Left ventricle myocardium superior (tissue), 1 donor: ENCODE results near the gene GOLGA6L7. TPM values are rescaled to one million over a fixed set of nuclear protein-coding genes. Genes with fewer than 3 reads are reported as not detected.
A peak's percentile ranks its signal among the peaks of the same experiment; 100 is the strongest.
"Not testable (repeated sequence)": the region's sequence is repeated elsewhere in the genome, so short reads cannot be mapped to it uniquely, and the experiment has no call there.

ENCODE experiments used
- ATAC-seq: fragments of 200-7000 bp; cut with Tn5 transposase; one replicate; pipeline ENCODE4 v1.9.1; 2020; ENCODE audit warnings: mild to moderate bottlenecking, moderate library complexity
- DNase-seq: peaks from one replicate; pipeline ENCODE4 v3.0.0-alpha.2; 2020
- intact Hi-C: fragments of 100-400 bp; cut with micrococcal nuclease; formaldehyde crosslinking; loops from one replicate; pipeline ENCODE4 v1.11.0; 2022
- total RNA-seq: library from RNA; stranded (reverse); fragmentation: NEBNext Ultra II Directional; extraction: Animal tissue kit (Norgen Biotek cat#: 25700); gene quantifications from one replicate; pipeline ENCODE4 v1.2.1, GENCODE V29; 2021
- donor health status: DM: no; HTN: yes; CAD: no; lungs with severe emphysema.

Gene GOLGA6L7
- total RNA-seq, 1 donor from 2014 or later = not detected

DNA sequence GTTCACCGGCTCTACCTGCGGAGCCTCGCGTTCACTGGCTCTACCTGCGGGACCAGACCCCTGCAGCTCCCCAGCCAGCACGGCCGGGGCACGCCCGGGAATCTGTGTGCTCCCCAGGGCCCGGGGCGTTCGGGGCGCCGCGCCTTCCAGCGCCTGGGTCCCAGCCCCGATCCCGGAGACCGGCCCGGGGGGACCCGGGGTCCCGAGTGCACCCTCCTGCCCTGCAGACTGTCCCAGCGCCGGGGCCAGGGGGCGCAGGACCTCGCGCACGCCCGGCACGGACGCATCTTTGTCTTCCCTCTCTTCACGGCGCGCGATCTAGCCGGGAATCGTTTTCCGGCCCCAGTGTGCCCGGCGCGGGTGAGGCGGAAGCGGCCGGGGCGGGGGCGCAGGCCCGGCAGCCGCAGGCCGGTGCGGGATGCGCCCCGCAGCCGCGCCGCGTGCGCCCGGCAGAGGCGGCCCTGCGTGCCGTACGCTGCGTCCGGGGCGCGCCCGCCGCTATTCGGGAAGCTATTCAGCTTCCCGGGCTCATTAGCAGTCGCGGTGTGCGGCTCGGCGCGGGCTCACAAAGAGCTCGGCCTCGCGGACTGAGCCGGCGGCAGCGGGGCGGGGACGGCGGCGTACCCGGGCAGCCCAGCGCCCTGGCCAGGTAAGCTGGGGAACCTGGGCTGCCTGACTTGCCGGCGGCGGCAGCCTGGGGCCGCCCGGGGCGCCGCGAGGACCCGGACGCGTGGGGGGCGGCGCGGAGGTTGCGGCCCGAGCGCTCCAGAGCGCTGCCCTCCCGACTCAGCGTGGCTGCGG lies 37.4 kb upstream of the GOLGA6L7 start, which contains the start of gene APBA2:
TSS of gene APBA2 (plus strand) at position 345 of the 801 bp plus-strand sequence. CDS start 167,911 bp downstream, outside the sequence.
- ATAC-seq = no peak
- intact Hi-C loops = no loop called here

DNA sequence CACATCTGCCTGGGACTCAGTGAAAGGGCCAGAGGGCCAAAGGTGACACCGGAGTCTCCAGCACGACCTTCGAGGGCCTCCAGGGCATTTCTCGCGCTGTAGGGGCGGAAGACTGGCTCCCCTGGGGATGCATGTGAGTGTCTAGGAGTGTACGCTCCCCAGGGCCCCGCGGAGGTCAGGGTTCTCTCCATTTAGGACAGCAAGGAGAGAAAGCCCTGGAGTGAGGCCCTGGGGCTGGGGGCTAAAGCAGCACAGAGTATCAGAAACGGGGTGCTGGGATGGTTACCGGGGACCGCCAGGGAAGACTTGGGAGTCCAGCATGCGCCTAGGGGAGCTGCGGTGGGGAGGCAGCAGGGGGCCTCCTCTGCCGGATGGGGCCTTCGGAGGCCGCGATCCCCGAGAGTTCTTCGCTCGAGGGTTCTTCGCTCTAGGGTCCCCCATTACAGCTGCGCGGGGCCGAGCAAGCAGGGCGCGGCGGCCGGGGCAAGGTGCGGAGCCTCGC lies 36.7 kb upstream of the GOLGA6L7 start:
- ATAC-seq (no peak), DNase-seq (no peak)
- intact Hi-C loops = no loop called here

More for the DNA sequence above, 37.4 kb upstream of the GOLGA6L7 start, which contains the start of gene APBA2:
- DNase-seq = peak; percentile 39

DNA sequence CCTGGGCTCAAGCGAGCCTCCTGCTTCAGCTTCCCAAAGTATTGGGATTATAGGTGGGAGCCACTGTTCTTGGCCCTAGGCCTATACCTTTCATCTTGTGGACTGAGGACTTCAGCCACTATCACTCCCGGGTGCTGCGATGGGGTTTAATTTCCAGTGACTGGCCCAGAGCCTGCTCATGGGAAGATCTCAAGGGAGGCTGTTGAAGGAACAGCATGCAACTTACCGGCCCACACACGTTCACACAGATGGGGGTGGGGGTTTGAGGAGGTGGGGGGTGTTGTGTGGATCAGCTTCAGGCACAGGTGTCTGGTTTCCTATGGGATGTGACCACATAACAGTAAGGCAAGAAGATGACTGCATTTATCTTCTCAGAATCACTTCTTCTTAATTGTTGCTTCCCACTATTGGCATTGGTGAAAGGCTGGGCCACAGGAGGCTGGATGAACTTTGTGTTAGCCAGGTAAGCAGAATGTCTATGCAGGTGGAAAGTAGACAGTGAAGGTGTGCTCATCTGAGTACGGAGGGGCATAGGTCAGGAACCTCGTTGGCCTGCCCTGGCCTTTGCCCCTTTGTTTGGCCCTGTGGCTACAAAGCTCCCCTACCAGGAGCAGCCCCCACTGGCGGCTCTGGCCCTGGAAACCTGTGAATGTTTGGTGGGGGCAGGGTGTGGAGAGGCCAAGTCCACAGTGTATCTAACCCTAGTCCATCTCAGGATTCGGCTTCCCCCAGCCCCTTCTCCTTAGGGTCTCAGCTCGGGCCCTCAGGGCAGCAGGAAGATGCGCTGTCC lies 35.9 kb upstream of the GOLGA6L7 start:
- intact Hi-C loops = no loop called here
- ATAC-seq (no peak), DNase-seq (no peak)

DNA sequence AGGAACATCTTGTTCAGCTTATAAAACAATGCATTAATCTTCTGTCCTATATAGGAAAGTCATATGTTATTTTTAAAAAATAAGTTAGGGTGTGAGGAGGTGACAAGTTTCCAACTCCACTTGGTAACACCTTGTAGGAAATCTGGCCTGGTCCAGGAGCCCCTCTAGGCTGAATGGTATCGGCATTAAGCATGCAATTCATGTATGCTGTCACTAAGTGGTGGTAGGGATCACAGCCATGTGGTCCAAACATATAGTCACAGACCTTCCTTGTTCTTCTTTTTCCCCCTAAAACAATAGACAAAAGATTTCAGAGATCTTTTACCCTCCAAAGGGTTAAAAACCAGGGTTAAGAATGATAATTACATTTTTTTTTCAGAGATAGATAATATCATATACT lies 33.2 kb upstream of the GOLGA6L7 start:
- ATAC-seq (no peak), DNase-seq (no peak)
- intact Hi-C loops = no loop called here

DNA sequence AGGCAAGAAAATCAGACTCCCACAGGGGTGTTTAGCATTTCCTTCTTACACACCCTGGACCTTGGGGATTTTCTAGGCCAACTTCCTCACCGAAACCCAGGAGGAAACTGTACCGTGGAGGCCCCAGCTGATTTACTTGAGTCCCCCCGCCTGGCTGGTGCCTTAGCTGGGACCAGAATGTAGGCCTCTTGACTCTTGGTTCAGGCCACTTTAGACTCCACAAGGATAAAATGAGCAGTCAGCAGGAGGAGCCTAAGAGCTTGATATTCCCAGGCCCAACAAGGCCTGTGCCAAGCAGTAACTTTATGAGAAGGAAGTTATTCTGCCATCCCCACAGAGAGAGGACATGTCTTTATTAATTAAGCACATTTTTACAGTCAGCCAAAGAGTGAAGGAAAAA lies 32.7 kb upstream of the GOLGA6L7 start:
- intact Hi-C loops = no loop called here
- DNase-seq (no peak), ATAC-seq (no peak)

DNA sequence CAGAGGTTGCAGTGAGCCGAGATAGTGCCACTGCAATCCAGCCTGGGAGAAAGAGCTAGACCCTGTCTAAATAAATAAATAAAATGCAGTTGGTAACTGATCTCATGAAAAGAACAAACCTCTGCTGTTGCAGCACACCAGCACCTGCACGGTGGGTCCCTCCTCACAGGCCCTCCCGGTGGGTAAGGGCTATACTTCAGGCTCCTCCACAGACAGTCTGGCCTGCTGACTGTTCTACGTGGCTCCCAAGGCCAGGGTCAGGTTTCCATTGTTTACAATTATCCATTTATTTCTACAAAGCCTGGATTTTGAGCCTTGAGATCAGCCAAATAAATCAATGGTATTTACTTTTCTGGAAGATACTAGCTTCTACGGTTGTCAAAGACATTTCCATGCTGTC lies 32.2 kb upstream of the GOLGA6L7 start:
- DNase-seq = no peak
- intact Hi-C loops = no loop called here
- ATAC-seq = no peak

DNA sequence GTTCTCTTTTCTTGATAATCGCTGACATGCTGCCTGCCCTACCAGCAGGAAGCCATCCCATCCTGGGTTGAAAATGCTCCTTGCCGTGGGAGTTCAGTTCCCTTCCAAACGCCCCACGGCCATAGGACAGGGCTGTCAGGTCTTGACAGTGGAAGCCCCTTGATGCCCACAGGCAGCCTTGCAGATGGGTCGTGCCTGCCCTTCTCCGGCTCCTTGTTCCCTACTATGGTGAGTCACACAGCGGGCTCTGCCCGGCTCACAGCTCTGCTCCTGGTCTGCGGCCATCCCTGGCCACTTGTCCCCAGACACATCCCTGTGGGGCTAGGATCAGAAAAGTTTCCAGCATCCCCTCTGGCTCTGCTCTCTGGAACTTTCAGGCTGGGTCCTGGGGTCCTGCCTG lies 31.1 kb upstream of the GOLGA6L7 start:
- DNase-seq = no peak
- intact Hi-C loops = no loop called here
- no peak for ATAC-seq

DNA sequence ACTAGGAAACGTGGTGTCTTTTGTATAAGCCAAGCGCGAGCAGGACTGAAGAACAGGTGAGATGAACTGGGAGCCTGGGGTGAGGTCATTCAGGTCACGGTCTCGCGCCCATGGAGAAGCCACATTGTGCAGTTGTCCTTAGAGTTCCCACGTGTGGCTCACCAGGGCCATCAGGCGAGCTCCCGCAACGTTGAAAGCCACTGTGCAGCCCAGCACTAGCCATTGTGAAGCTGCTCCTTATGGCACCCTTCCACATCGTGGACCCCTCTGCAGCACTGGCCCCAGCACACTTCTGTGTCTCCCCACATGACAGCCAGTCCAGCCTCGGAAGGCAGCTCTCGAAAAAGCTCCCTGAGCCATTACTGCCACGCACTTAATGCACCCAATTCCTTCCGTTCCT lies 29.8 kb upstream of the GOLGA6L7 start:
- ATAC-seq = no peak
- intact Hi-C loops = no loop called here
- DNase-seq = no peak

DNA sequence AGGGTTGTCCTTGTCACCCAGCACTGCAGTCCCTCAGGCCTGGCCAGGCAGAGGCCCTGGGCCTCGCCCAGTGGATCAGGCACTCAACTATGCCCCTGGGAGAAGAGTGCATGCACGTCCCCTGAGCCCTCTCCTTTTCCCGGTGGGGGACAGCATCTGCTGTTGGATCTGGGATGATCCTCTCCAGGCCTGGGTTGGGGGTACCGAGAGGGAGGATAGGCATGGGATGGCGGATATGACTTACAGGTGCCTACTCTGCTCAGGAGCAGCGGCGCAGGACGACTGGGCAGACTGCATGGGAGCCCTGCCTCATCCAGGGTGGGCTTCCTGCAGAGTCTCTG lies 28.4 kb upstream of the GOLGA6L7 start:
- ATAC-seq (no peak), DNase-seq (no peak)
- intact Hi-C loops = no loop called here

DNA sequence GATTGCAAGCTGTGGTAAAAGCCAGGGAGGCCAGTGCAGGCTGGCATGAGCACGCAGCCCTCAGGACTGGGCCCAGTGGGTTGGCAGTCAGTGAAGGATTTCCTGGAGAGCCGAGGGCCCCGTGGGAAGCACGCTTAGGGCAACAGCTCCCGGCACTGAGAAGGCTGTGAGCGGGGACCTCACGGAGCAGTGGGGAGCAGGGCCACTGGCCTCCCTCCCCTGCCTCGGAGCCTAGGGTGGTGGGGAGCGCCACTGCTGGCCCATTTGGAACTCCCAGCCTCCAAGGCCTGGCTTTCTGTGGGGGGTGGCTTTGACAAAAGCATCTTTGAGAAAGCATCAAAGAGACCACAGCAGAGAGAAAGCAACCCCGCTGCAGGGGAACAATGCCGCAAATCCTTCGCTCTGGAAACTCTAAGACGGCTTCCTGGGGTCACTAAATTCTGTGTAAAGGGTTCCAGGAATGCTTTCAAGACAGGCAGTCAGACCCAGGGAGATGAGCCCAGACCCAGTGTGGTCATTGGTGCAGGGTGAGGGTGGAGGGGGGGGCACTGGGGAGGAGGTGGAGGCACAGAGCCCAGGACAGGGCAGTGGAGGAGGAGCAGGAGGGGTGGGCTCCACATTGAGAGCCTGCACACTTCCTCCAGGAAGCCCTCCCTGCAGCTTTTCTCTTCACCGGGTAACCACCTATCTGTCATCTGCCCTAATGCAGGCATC lies 27.8 kb upstream of the GOLGA6L7 start:
- no peak for DNase-seq
- intact Hi-C loops = no loop called here
- ATAC-seq = no peak

DNA sequence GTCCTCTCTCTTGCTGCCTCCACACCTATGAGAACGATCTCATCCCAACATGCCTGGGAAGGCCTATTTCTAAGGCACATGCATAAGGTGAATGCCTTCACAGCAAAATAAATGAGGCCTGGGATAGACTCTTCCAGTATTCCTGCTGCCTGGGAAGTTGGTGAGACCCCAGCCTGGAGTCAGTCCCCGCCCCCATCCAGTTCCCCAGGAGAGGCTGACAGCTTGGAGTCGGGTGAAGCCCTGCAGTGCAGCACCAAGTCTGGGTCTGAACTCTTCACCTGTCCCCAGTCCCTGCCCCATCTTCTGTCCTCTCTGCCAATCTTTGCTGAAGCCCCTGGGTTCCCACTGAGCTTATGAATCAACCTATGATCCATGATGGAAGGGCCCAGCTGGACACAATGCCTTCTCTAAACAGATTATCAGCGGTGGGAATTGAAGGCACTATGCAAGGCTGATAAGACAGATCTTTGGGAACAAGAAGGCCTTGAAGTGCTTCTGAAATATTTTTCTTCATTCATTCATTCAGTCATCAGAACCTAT lies 27.1 kb upstream of the GOLGA6L7 start:
- intact Hi-C loops = no loop called here
- ATAC-seq = no peak
- no peak for DNase-seq

DNA sequence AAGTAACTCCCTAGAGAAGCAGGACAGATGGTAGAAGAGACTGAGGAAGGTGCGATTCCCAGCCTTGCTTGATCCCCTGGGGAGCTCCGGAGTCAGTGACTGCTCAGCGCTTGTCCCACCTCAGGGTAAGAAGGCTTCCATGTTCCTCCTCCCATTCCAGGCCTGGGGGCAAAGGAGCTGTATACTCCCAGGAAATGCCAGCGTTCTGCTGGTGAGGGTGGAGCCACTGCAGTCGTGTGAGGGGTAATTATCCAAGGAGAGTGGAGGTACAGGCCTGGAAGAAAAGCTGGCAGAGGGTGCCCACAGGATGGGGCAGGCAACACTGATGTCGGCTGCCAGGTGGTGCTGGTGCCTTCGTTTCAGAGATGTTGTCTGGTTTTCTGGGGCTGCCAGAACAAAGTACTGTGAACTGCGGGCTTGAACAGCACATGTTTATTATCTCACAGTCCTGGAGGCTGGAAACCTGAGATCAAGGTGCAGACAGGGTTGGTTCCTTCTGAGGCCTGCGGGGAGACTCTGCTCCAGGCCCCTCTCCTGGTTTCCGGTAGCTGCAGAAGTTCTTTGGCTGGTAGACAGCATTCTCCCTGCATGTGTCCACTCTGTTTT lies 25.2 kb upstream of the GOLGA6L7 start:
- no peak for ATAC-seq
- no peak for DNase-seq

DNA sequence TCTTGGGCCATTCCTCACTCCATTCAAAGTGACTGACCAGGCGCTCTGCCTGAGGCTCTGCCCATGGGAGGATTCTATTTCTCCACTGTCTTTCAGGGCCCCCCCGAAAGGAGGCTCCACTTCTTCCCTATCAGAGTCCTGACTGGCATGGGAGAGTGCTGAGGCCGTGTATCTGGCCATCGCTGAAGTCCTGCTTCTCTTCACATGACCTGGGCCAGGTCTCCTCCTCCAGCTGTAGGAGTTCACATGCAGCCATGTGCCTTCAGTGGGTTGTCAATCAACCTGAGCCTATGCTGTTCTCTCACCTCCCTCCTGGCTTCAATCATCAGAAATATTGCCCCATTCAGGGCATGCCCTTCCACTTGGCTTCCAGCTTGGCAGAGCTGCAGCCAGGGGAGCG lies 24.6 kb upstream of the GOLGA6L7 start:
- no peak for ATAC-seq
- intact Hi-C loops = no loop called here
- no peak for DNase-seq

More for the DNA sequence above, 25.2 kb upstream of the GOLGA6L7 start:
- intact Hi-C loops = no loop called here

DNA sequence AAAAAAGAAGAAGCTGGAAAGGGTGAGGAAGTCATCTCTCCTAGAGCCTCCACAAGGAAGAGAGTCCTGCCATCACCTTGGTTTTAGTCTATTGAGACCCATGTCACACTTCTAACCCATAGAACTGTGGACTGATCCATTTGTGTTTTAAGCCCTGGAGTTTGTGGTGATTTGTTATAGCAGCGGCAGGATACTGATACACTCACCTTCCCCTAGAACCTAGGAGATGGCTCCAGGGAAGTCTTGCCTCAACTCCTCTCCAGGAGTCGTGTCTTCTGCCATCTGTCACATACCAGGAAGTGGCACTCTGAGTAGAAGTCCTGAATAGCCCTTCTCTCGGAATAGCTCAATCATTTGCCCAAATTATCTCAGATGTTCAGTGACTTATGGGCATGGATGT lies 22.7 kb upstream of the GOLGA6L7 start:
- ATAC-seq = no peak
- intact Hi-C loops = no loop called here
- DNase-seq = no peak

DNA sequence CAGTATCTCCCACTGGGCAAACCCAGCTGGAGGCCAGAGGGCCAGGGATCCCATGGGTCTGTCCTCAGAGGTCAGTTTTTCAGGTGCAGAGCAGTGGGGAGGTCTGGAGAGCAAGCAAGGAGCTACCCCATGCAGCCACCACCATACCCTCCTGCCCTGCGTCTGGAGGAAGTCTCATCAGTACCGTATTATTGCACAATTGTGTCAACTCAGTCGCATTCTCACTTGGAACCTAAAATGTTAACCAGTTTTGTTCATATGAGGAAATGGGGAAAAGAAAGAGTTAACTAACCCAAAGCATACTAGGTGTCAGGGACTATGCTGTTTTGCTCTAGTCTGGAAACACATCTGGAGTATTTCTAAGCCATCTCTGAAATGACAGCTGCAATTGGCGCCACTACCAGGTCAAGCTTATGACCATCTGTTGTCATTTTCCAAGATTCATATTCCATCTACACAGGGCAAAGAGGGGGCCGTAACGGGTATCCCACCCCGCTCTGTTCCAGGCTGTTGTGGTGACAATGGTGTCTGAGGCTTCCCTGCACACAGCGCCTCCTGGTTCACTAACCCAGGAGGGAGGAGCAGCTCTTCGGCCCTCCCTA lies 20.4 kb upstream of the GOLGA6L7 start:
- intact Hi-C loops = no loop called here
- DNase-seq (no peak), ATAC-seq (no peak)

DNA sequence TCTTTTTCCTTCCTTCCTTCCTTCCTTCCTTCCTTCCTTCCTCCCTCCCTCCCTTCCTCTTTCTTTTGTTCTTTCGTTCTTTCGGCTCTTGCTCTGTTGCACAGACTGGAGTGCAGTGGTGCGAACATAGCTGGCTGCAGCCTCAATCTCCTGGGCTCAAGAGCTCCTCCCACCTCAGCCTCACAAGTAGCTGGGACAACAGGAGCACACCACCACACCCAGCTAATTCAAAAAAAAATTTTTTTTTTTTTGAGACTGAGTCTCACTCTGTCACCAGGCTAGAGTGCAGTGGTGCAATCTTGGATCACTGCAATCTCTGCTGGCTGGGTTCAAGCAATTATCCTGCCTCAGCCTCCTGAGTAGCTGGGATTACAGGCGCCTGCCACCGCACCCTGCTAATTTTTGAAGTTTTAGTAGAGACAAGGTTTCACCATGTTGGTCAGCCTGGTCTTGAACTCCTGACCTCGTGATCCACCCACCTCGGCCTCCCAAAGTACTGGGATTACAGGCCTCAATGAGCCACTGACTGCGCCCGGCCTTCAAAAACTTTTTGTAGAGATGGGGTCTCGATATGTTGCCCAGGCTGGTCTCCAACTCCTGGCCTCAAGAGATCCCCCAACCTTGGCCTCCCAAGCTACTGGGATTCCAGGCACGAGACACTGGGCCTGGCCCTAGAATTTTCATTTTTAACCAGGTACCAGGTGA lies 13.3 kb upstream of the GOLGA6L7 start:
- DNase-seq, intact Hi-C loops: not testable (repeated sequence)
- ATAC-seq = peak; percentile 45

DNA sequence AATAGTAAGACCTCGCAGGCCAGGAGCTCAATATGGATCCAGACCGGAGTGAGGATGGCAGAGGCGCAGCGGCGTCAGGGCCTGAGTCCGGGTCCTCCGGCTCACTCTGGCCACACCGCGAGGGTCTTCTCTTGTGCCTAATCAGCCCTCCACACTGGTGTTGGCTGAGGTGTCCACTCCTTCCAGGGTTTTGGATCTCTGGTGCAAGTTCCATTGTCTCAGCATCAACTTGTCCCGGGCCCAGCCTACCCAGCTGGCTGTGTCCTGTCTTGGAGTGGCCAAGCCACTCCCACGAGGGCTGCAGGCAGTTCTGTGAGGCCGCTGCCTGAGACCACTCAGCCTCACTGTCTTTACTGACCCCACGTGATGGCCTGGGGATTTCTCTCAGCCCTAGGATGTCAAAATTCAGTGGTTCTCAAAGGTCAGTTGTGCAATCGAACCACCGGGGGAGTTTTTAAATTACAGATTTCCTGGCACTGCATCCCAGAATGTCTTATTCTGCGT lies 12.6 kb upstream of the GOLGA6L7 start:
- DNase-seq (peak; percentile 53), ATAC-seq (peak; percentile 82)
- intact Hi-C loops = no loop called here

DNA sequence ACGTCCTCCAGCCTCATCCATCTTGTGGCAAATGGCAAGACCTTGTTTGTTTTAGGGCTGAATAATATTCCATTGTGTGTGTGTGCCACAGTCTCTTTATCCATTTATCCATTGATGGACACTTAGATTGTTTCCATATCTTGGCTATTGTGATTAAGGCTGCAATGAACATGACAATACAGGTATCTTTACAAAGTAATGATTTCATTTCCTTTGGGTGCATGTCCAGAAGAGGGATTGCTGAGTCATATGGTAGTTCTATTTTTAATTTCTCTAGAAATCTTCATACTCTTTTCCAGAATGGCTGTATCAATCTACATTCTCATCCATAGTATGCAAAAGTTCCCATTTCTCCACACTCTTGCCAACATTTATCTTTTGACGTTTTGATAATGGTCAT lies 6.1 kb upstream of the GOLGA6L7 start:
- ATAC-seq, DNase-seq, intact Hi-C loops: not testable (repeated sequence)
